Measurements from ENCODE around the gene ST3GAL4.

Gene ST3GAL4

GRCh38 chr11:126415128-126415527 is 59.6 kb downstream of the ST3GAL4 start:
- TF ChIP-seq, protein P1, sequence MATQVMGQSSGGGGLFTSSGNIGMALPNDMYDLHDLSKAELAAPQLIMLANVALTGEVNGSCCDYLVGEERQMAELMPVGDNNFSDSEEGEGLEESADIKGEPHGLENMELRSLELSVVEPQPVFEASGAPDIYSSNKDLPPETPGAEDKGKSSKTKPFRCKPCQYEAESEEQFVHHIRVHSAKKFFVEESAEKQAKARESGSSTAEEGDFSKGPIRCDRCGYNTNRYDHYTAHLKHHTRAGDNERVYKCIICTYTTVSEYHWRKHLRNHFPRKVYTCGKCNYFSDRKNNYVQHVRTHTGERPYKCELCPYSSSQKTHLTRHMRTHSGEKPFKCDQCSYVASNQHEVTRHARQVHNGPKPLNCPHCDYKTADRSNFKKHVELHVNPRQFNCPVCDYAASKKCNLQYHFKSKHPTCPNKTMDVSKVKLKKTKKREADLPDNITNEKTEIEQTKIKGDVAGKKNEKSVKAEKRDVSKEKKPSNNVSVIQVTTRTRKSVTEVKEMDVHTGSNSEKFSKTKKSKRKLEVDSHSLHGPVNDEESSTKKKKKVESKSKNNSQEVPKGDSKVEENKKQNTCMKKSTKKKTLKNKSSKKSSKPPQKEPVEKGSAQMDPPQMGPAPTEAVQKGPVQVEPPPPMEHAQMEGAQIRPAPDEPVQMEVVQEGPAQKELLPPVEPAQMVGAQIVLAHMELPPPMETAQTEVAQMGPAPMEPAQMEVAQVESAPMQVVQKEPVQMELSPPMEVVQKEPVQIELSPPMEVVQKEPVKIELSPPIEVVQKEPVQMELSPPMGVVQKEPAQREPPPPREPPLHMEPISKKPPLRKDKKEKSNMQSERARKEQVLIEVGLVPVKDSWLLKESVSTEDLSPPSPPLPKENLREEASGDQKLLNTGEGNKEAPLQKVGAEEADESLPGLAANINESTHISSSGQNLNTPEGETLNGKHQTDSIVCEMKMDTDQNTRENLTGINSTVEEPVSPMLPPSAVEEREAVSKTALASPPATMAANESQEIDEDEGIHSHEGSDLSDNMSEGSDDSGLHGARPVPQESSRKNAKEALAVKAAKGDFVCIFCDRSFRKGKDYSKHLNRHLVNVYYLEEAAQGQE (IDR thresholded peaks at IDR 0.05; ENCODE audit: insufficient read depth in 1 of 2, low read depth in 2 of 2, low read length in 2 of 2), result no peak
- no peak for TF ChIP-seq TAF1 (IDR thresholded peaks at IDR 0.05; ENCODE audit: borderline replicate concordance, insufficient read depth, low read length)
- no peak for TF ChIP-seq FOXP2 (optimal IDR thresholded peaks at IDR 0.05; ENCODE audit: borderline replicate concordance, extremely low read depth, extremely low read length, insufficient read depth)
- no peak for TF ChIP-seq SIN3A (IDR thresholded peaks at IDR 0.05; ENCODE audit: borderline replicate concordance, insufficient read depth, low read length)
- TF ChIP-seq POLR2AphosphoS5 (IDR thresholded peaks at IDR 0.05; ENCODE audit: low read depth, low read length), result no peak

- TF ChIP-seq POLR2AphosphoS5 (IDR thresholded peaks at IDR 0.05; ENCODE audit: low read depth, low read length) (no peak), SIN3A (IDR thresholded peaks at IDR 0.05; ENCODE audit: borderline replicate concordance, insufficient read depth, low read length) (no peak), FOXP2 (optimal IDR thresholded peaks at IDR 0.05; ENCODE audit: borderline replicate concordance, extremely low read depth, extremely low read length, insufficient read depth) (no peak), TAF1 (IDR thresholded peaks at IDR 0.05; ENCODE audit: borderline replicate concordance, insufficient read depth, low read length) (no peak)
- TF ChIP-seq, protein P1 (IDR thresholded peaks at IDR 0.05; ENCODE audit: insufficient read depth in 1 of 2, low read depth in 2 of 2, low read length in 2 of 2), result no peak
These were observed 60.4 kb downstream of the ST3GAL4 start for GRCh38 chr11:126415669-126416420.

- TF ChIP-seq, protein P1 (IDR thresholded peaks at IDR 0.05; ENCODE audit: insufficient read depth in 1 of 2, low read depth in 2 of 2, low read length in 2 of 2), result no peak
- TF ChIP-seq POLR2AphosphoS5 (IDR thresholded peaks at IDR 0.05; ENCODE audit: low read depth, low read length) (no peak), TAF1 (IDR thresholded peaks at IDR 0.05; ENCODE audit: borderline replicate concordance, insufficient read depth, low read length) (no peak), FOXP2 (optimal IDR thresholded peaks at IDR 0.05; ENCODE audit: borderline replicate concordance, extremely low read depth, extremely low read length, insufficient read depth) (no peak), SIN3A (IDR thresholded peaks at IDR 0.05; ENCODE audit: borderline replicate concordance, insufficient read depth, low read length) (no peak)
These were observed 61.1 kb downstream of the ST3GAL4 start for GRCh38 chr11:126416542-126417090.

DNA sequence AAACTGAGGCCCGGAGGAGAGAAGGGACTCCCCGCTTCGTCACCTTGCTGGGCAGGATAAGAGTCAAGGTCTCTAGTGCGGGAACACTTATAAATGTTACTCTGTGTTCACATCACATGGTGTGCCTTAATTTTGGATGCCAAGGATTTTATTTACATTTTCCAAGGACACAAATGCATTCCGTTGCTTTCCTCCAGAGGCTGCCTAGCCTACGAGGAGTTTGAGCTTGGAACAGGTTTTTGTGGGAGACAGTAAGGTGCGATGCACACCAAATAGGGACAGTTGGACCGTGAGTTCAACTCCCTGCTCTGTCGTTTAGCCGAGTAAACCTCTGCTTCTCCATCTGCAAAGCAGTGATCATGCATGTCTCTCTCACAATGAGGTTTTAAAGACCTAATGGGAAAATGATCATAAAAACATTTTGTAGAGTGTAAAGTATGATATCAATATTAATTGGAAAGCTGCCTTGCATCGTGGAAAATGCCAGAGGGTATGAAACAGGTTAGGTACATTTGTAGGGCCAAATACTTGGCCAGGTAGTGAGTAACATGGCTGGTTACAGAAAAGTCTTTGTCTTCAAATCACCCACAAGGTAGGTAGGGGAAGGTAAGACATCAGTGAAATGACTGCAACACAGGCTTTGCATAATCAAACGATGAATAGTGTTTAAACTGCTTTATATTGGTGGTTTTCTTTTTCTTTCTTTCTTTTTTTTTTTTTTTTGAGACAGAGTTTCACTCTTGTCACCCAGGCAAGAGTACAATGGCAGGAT is 61.8 kb downstream of the ST3GAL4 start:
- TF ChIP-seq TAF1 (IDR thresholded peaks at IDR 0.05; ENCODE audit: borderline replicate concordance, insufficient read depth, low read length) (no peak), POLR2AphosphoS5 (IDR thresholded peaks at IDR 0.05; ENCODE audit: low read depth, low read length) (no peak), SIN3A (IDR thresholded peaks at IDR 0.05; ENCODE audit: borderline replicate concordance, insufficient read depth, low read length) (no peak), FOXP2 (optimal IDR thresholded peaks at IDR 0.05; ENCODE audit: borderline replicate concordance, extremely low read depth, extremely low read length, insufficient read depth) (no peak)
- TF ChIP-seq, protein P1 (IDR thresholded peaks at IDR 0.05; ENCODE audit: insufficient read depth in 1 of 2, low read depth in 2 of 2, low read length in 2 of 2), result no peak

All from PFSK-1 (cell line).